Spinal cord (tissue), 10 donors: ENCODE results near the gene ARL8A. TPM values are rescaled to one million over a fixed set of nuclear protein-coding genes. Genes with fewer than 3 reads are reported as not detected.
"Not testable (repeated sequence)": the region's sequence is repeated elsewhere in the genome, so short reads cannot be mapped to it uniquely, and the experiment has no call there.

Source experiments
- DNase-seq, 6 donors: peaks; one replicate each; pipeline versions ENCODE4 v3.0.0 to v3.0.0-alpha.2; 2013 to 2015; ENCODE audit warnings: low spot score in 6 of 6, low read depth in 4 of 6
- H3K27ac ChIP-seq: one replicate; pipeline ENCODE4 v1.5.1; 2013; ENCODE audit warnings: low read depth, low read length, control low read depth
- H3K27me3 ChIP-seq: one replicate; pipeline ENCODE4 v1.6.1; 2013; ENCODE audit warnings: low read length; ENCODE audit not compliant: control insufficient read depth, insufficient read depth
- H3K36me3 ChIP-seq: one replicate; pipeline ENCODE4 v1.6.1; 2013; ENCODE audit warnings: low read length; ENCODE audit not compliant: control insufficient read depth, insufficient read depth
- H3K4me1 ChIP-seq: one replicate; pipeline ENCODE4 v1.6.1; 2013; ENCODE audit warnings: low read length; ENCODE audit not compliant: control insufficient read depth, insufficient read depth
- H3K4me3 ChIP-seq: one replicate; pipeline ENCODE4 v1.5.1; 2013; ENCODE audit warnings: low read depth, low read length, control low read depth
- H3K9me3 ChIP-seq: one replicate; pipeline ENCODE4 v1.6.1; 2013; ENCODE audit warnings: low read length; ENCODE audit not compliant: control insufficient read depth, insufficient read depth
- WGBS: methylation state at CpG from one replicate; pipeline ENCODE4 v1.1.5; 2013; ENCODE audit warnings: missing lambda C conversion rate; ENCODE audit not compliant: insufficient coverage; 5-methylcytosine and 5-hydroxymethylcytosine counted together
- polyA plus RNA-seq, 2 donors: library from polyadenylated mRNA; unstranded; fragments of 120-200 nt; gene quantifications; one replicate each; pipeline ENCODE4 v1.2.1, GENCODE V29; 2013; ENCODE audit not compliant: insufficient read length in 2 of 2
- total RNA-seq, 2 donors: library from RNA; depleted of rRNA in 1 of 2; stranded (reverse); fragments of 120-200 nt in 1 of 2; fragments of >200 nt in 1 of 2; gene quantifications; one replicate each; pipeline versions ENCODE4 v1.2.3 to v1.2.4, GENCODE V29; 2013 to 2014
- donor health status: healthy.

The ARL8A gene
- total and polyA plus RNA-seq, 4 donors = 56.3 to 184 (median 129) TPM

GRCh38 chr1:202151045-202151444, 6.5 kb upstream of the ARL8A start:
- Histone ChIP-seq H3K4me1 (peaks cover 13% of the 10 kb centered on the region), H3K27me3 (no peaks in the 10 kb centered on the region), H3K27ac (no peak overlapping the region), H3K36me3 (no peaks in the 10 kb centered on the region), H3K9me3 (no peaks in the 10 kb centered on the region), H3K4me3 (no peak overlapping the region)
- 84% methylated on average over 2 of the region's 2 CpGs for WGBS
- DNase-seq = no peak

DNA sequence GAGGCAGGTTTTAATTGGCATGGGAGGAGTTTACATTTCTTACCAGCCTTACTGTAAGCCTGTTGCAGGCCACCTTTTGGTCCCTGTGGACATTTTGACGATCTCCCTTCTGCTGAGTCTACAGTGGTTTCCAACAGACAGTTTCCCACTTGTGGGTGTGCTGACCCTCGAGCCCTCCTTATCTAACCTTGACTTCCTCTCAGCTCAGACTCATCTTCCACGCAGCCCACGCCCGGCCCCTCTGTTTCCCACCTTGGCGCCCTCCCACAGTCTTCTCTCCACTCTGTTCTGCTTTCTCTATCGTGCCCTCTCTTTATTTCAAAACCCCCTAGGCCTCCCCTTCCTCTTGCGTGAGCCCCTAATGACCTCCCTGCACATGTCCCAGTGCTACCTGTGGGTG, 6.1 kb upstream of the ARL8A start:
- Histone ChIP-seq H3K36me3 (no peaks in the 10 kb centered on the region), H3K27me3 (no peaks in the 10 kb centered on the region), H3K27ac (no peak overlapping the region), H3K9me3 (no peaks in the 10 kb centered on the region), H3K4me3 (no peak overlapping the region), H3K4me1 (peaks cover 17% of the 10 kb centered on the region)
- no peak for DNase-seq
- WGBS = 91% methylated on average over 8 of the region's 8 CpGs

DNA sequence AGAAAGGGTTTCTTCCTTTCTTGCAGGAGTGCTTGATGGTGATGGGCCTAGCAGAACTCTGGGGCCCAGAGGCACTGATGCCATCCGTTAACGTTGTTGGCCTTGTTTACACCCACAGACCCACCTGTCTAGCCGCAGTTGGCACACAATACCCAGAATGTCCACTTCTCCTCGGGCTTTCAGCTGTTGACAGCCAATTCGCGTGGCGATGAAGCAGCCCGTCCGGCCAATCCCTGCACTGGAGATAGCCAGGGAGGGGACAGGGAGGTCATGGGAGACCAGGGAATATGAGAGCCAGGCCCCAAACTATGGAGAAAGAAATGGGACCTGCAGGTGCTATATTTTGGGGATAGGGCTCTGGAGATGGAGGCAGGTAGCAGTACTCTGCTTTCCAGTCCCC, 5.7 kb upstream of the ARL8A start:
- no peaks in the 10 kb centered on the region for H3K27me3 ChIP-seq
- no peaks in the 10 kb centered on the region for H3K36me3 ChIP-seq
- H3K4me1 ChIP-seq = peaks cover 18% of the 10 kb centered on the region
- DNase-seq = no peak
- no peak overlapping the region for H3K4me3 ChIP-seq
- 85% methylated on average over 6 of the region's 9 CpGs for WGBS
- H3K9me3 ChIP-seq = no peaks in the 10 kb centered on the region
- no peak overlapping the region for H3K27ac ChIP-seq

DNA sequence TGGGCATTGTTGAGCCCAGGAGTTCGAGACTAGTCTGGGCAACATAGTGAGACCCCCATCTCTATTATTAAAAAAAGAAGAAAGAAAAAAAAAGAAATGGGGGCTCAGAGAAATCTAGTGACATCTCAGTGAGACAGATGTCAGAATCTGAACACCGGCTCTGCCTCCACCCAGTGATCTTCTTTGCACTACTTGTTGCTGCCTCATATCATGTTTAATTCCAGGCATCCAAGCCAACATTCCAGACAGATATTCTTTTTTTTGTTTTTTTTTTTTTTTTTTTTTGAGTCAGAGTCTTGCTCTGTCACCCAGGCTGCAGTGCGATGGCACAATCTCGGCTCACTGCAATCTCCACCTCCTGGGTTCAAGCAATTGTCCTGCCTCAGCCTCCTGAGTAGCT, 5.0 kb upstream of the ARL8A start:
- Histone ChIP-seq H3K36me3 (no peaks in the 10 kb centered on the region), H3K9me3 (no peaks in the 10 kb centered on the region), H3K27ac (no peak overlapping the region), H3K27me3 (no peaks in the 10 kb centered on the region), H3K4me3 (no peak overlapping the region), H3K4me1 (peaks cover 13% of the 10 kb centered on the region)
- WGBS = no CpG with 5 or more reads among the region's 4 CpGs
- no peak for DNase-seq

GRCh38 chr1:202148391-202148790, 3.9 kb upstream of the ARL8A start:
- no peak for DNase-seq
- Histone ChIP-seq H3K27ac (no peak overlapping the region), H3K27me3 (no peaks in the 10 kb centered on the region), H3K4me3 (no peak overlapping the region), H3K36me3 (no peaks in the 10 kb centered on the region), H3K4me1 (peaks cover 16% of the 10 kb centered on the region), H3K9me3 (no peaks in the 10 kb centered on the region)
- WGBS = 92% methylated on average over 3 of the region's 4 CpGs

GRCh38 chr1:202146993-202147392, 2.5 kb upstream of the ARL8A start:
- H3K27ac ChIP-seq = no peak overlapping the region
- 53% methylated on average over 3 of the region's 3 CpGs for WGBS
- H3K4me1 ChIP-seq = peaks cover 30% of the 10 kb centered on the region
- H3K27me3 ChIP-seq = no peaks in the 10 kb centered on the region
- no peak overlapping the region for H3K4me3 ChIP-seq
- H3K36me3 ChIP-seq = peaks cover 10% of the 10 kb centered on the region
- no peaks in the 10 kb centered on the region for H3K9me3 ChIP-seq
- no peak for DNase-seq

DNA sequence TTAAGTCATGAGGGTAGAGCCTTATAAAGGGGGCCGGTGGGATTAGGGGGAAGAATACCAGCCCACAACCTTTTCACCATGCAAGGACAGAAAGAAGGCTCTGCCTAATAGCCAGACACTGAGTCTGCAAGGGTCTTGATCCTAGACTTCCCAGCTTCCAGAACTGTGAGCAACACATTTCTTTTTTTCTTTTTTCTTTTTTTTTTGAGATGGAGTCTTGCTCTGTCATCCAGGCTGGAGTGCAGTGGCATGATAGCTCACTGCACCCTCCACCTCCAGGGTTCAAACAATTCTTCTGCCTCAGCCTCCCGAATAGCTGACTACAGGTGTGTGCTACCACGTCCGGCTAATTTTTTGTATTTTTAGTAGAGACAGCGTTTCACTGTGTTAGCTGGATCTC, 1.7 kb upstream of the ARL8A start:
- Histone ChIP-seq H3K4me1 (peaks cover 37% of the 10 kb centered on the region), H3K36me3 (peaks cover 10% of the 10 kb centered on the region), H3K27ac (no peak overlapping the region), H3K27me3 (no peaks in the 10 kb centered on the region), H3K9me3 (no peaks in the 10 kb centered on the region), H3K4me3 (no peak overlapping the region)
- WGBS = no CpG with 5 or more reads among the region's 5 CpGs
- no peak for DNase-seq

GRCh38 chr1:202145744-202146140, 1.2 kb upstream of the ARL8A start:
- Histone ChIP-seq H3K4me3 (peak overlapping the region; percentile 86), H3K4me1 (peaks cover 38% of the 10 kb centered on the region), H3K36me3 (peaks cover 10% of the 10 kb centered on the region)
- not testable (repeated sequence) for H3K9me3 ChIP-seq, DNase-seq, H3K27ac ChIP-seq, H3K27me3 ChIP-seq
- WGBS = 100% methylated on average over 6 of the region's 8 CpGs

DNA sequence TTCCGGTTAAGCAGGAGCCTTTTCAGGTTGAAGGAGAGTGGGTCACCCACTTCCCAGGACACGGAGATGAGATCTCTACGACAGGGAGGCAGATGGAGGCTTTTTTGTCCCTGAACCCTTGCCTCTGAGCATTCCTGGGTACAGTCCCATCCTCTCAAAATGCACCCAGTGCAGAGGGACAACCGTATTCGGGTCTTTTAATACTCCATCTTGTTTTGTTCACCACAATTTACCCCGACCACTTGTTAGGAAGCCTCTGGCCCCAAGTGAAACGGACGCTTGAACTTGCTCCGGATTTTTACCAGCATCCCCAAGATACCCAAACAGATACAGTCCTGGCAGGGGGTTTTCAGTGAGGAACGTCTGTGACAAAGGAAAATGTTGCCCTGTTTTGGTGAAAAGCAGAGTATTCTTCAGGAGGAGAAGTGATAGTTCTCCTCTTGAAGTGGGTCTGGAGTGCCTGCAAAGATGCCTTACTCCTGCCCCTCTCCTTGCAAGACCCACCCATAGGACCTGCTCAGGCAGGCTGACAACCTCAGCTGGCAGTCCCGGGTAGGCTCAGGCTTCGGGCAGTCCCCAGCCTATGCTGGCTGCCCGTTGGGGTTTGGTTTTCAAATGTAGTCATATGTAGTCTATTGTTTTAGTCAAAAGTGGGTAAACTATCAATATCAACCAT, 669 bp upstream of the ARL8A start:
- Histone ChIP-seq H3K9me3 (no peaks in the 10 kb centered on the region), H3K27me3 (no peaks in the 10 kb centered on the region), H3K4me1 (peaks cover 40% of the 10 kb centered on the region), H3K36me3 (peaks cover 10% of the 10 kb centered on the region), H3K4me3 (peak overlapping the region; percentile 86), H3K27ac (peak overlapping the region; percentile 92)
- peak in 2 of 6 donors; percentile 48 to 60 for DNase-seq
- WGBS = 0% methylated on average over 6 of the region's 13 CpGs

DNA sequence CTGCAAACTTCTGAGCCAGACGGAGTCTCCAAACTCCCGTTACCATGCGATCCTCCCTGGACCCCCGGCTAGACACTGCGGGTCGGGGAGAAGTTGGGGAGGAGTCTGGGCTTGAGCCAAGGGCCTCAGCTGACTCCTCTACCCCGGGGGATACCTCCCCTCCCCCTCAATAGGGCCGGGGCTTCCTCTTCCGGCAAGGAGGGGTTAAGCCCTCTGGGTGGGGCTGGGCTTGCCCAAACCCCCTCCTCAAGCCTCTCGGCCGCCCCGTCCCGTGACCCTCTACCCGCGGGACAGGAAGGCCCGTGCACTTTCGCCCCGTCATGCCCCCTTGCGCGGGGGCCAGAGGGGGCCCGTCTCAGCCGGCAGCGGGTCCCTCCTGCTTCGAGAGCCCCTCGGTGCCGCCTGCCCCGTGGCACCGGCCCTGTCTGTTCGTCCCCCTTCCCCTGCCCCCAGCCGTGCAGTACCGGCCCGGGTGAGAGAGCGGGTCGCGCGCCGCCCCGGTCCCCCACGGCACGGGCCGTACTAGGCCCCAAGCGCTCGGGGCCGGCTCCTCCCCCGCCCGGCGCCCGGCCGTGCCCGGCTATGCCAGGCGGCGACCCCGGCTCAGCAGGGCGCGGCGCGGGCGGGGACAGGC, 652 bp downstream of the ARL8A start:
- no peaks in the 10 kb centered on the region for H3K27me3 ChIP-seq
- DNase-seq = peak in 2 of 6 donors; percentile 77 to 85
- H3K36me3 ChIP-seq = peaks cover 17% of the 10 kb centered on the region
- peak overlapping the region; percentile 87 for H3K27ac ChIP-seq
- peak overlapping the region; percentile 88 for H3K4me3 ChIP-seq
- 0% methylated on average over 51 of the region's 58 CpGs for WGBS
- no peaks in the 10 kb centered on the region for H3K9me3 ChIP-seq
- peaks cover 45% of the 10 kb centered on the region for H3K4me1 ChIP-seq
